Peyer's patch (tissue), 4 donors: ENCODE measurements around the gene LRRC15. TPM values are rescaled to one million over a fixed set of nuclear protein-coding genes. Genes with fewer than 3 reads are reported as not detected.

ENCODE experiments used
- DNase-seq, 3 donors: peaks; one replicate each; pipeline ENCODE4 v3.0.0-alpha.2; 2017 to 2019
- H3K27ac ChIP-seq, 4 donors: fragments of 200-600 bp; sonication (generic); one replicate each; pipeline ENCODE4 v1.5.1; 2016 to 2019
- H3K27me3 ChIP-seq, 2 donors: fragments of 200-600 bp; sonication (generic); one replicate each; pipeline ENCODE4 v1.5.1; 2019
- H3K36me3 ChIP-seq, 3 donors: fragments of 200-600 bp; sonication (generic); one replicate each; pipeline ENCODE4 v1.5.1; 2016 to 2019
- H3K4me1 ChIP-seq, 4 donors: fragments of 200-600 bp; sonication (generic); one replicate each; pipeline ENCODE4 v1.5.1; 2016 to 2019
- H3K4me3 ChIP-seq, 4 donors: fragments of 200-600 bp; sonication (generic); 1 replicate in 3 of 4; 2 replicates in 1 of 4; pipeline ENCODE4 v1.5.1; 2016 to 2019; ENCODE audit warnings: mild to moderate bottlenecking in 1 of 4
- H3K9me3 ChIP-seq, 4 donors: fragments of 200-600 bp; sonication (generic); one replicate each; pipeline ENCODE4 v1.5.1; 2016 to 2019; ENCODE audit warnings: mild to moderate bottlenecking in 1 of 4
- CTCF ChIP-seq, 6 experiments: fragments of 450-650 bp in 4 of 6; fragments of 200-600 bp in 2 of 6; sonication (generic) in 1 of 6; IDR thresholded peaks; one replicate each; pipeline ENCODE4 v1.5.1; 2017 to 2019; ENCODE audit warnings: antibody characterized with exemption in 6 of 6, mild to moderate bottlenecking in 3 of 6, moderate library complexity in 1 of 6
- POLR2A ChIP-seq, 2 donors: fragments of 450-650 bp; IDR thresholded peaks; one replicate each; pipeline ENCODE4 v1.5.1; 2017; ENCODE audit warnings: antibody characterized with exemption in 2 of 2, mild to moderate bottlenecking in 2 of 2, moderate library complexity in 2 of 2
- total RNA-seq, 4 donors: library from RNA; depleted of rRNA; stranded (reverse); fragments of >200 nt; gene quantifications; one replicate each; pipeline ENCODE4 v1.1.0, GENCODE V29; 2016

The LRRC15 gene
- total RNA-seq, 4 donors from 2014 or later = 0.28 TPM; not detected in 3

- TF ChIP-seq CTCF (IDR thresholded peaks at IDR 0.05) = no peak
- TF ChIP-seq POLR2A (IDR thresholded peaks at IDR 0.05) = no peak
- no peak for DNase-seq
- Histone ChIP-seq H3K36me3 (no peaks in the 10 kb centered on the region), H3K27me3 (no peaks in the 10 kb centered on the region), H3K27ac (no peak overlapping the region), H3K9me3 (no peaks in the 10 kb centered on the region), H3K4me3 (no peak overlapping the region), H3K4me1 (no peaks in the 10 kb centered on the region)
Observed at GRCh38 chr3:194364314-194364651, 5.3 kb downstream of the LRRC15 start.

GRCh38 chr3:194360568-194360967 is 9.0 kb downstream of the LRRC15 start:
- no peak for DNase-seq
- TF ChIP-seq POLR2A (IDR thresholded peaks at IDR 0.05) (no peak), CTCF (IDR thresholded peaks at IDR 0.05) (no peak)

GRCh38 chr3:194357681-194358080 is 11.9 kb downstream of the LRRC15 start:
- Histone ChIP-seq H3K36me3 (no peaks in the 10 kb centered on the region), H3K27me3 (no peaks in the 10 kb centered on the region), H3K9me3 (no peaks in the 10 kb centered on the region), H3K27ac (no peak overlapping the region), H3K4me3 (no peak overlapping the region), H3K4me1 (no peaks in the 10 kb centered on the region)
- DNase-seq = no peak
- TF ChIP-seq CTCF (IDR thresholded peaks at IDR 0.05) = no peak
- TF ChIP-seq POLR2A (IDR thresholded peaks at IDR 0.05) = no peak

More at GRCh38 chr3:194360568-194360967, 9.0 kb downstream of the LRRC15 start:
- Histone ChIP-seq H3K27me3 (no peaks in the 10 kb centered on the region), H3K27ac (no peak overlapping the region), H3K4me3 (no peak overlapping the region), H3K9me3 (no peaks in the 10 kb centered on the region), H3K36me3 (no peaks in the 10 kb centered on the region), H3K4me1 (no peaks in the 10 kb centered on the region)

GRCh38 chr3:194355379-194355778 is 14.2 kb downstream of the LRRC15 start:
- Histone ChIP-seq H3K9me3 (no peaks in the 10 kb centered on the region), H3K4me3 (no peak overlapping the region), H3K36me3 (no peaks in the 10 kb centered on the region), H3K4me1 (no peaks in the 10 kb centered on the region), H3K27ac (no peak overlapping the region), H3K27me3 (no peaks in the 10 kb centered on the region)
- TF ChIP-seq CTCF (IDR thresholded peaks at IDR 0.05) = no peak
- no peak for DNase-seq

GRCh38 chr3:194354315-194354714 is 15.2 kb downstream of the LRRC15 start:
- Histone ChIP-seq H3K4me3 (no peak overlapping the region), H3K27ac (no peak overlapping the region), H3K4me1 (no peaks in the 10 kb centered on the region), H3K9me3 (no peaks in the 10 kb centered on the region), H3K36me3 (no peaks in the 10 kb centered on the region), H3K27me3 (no peaks in the 10 kb centered on the region)
- TF ChIP-seq POLR2A (IDR thresholded peaks at IDR 0.05) = no peak
- no peak for TF ChIP-seq CTCF (IDR thresholded peaks at IDR 0.05)
- no peak for DNase-seq

GRCh38 chr3:194352667-194353246 is 16.8 kb downstream of the LRRC15 start:
- H3K27me3 ChIP-seq = no peaks in the 10 kb centered on the region

More at GRCh38 chr3:194352667-194353246, 16.8 kb downstream of the LRRC15 start:
- H3K4me1 ChIP-seq = no peaks in the 10 kb centered on the region
- TF ChIP-seq CTCF (IDR thresholded peaks at IDR 0.05) (no peak), POLR2A (IDR thresholded peaks at IDR 0.05) (no peak)
- no peak overlapping the region for H3K4me3 ChIP-seq
- H3K9me3 ChIP-seq = no peaks in the 10 kb centered on the region
- H3K36me3 ChIP-seq = no peaks in the 10 kb centered on the region
- H3K27ac ChIP-seq = no peak overlapping the region
- DNase-seq = no peak
